Activated CD4-positive, alpha-beta T cell treated with anti-CD3 and anti-CD28 coated beads, Interleukin-2, amount 50 U/mL, for 24 hours (primary cell): ENCODE measurements around the gene CHI3L2.
A peak's percentile ranks its signal among the peaks of the same experiment; 100 is the strongest.
"Not testable (repeated sequence)": the region's sequence is repeated elsewhere in the genome, so short reads cannot be mapped to it uniquely, and the experiment has no call there.

Experiments used
- DNase-seq, 2 donors: peaks; one replicate each; pipeline ENCODE4 v3.0.0-alpha.2; 2020; ENCODE audit warnings: low read depth in 1 of 2, low spot score in 1 of 2

CHI3L2 gene

GRCh38 chr1:111201275-111202090, 26.0 kb upstream of the CHI3L2 start:
- DNase-seq, result no peak

GRCh38 chr1:111202366-111202706, 25.2 kb upstream of the CHI3L2 start:
- DNase-seq, result no peak

- DNase-seq, result no peak
Observed at GRCh38 chr1:111202707-111203623, 24.5 kb upstream of the CHI3L2 start.

- peak; percentile 59 to 78 for DNase-seq
Observed at GRCh38 chr1:111203681-111204200, 23.8 kb upstream of the CHI3L2 start.

- DNase-seq, result no peak
Observed at GRCh38 chr1:111204201-111204982, 23.1 kb upstream of the CHI3L2 start.

- DNase-seq, result no peak
Observed at GRCh38 chr1:111204983-111205713, 22.4 kb upstream of the CHI3L2 start.

- no peak for DNase-seq
Observed at GRCh38 chr1:111205714-111206050, 21.8 kb upstream of the CHI3L2 start.

- DNase-seq, result no peak
Observed at GRCh38 chr1:111208921-111209320, 18.6 kb upstream of the CHI3L2 start.

- no peak for DNase-seq
Observed at GRCh38 chr1:111209622-111210021, 17.9 kb upstream of the CHI3L2 start.

GRCh38 chr1:111211921-111212320, 15.6 kb upstream of the CHI3L2 start:
- no peak for DNase-seq

- no peak for DNase-seq
Observed at GRCh38 chr1:111212634-111213335, 14.7 kb upstream of the CHI3L2 start.

- DNase-seq, result no peak
Observed at GRCh38 chr1:111213412-111213811, 14.1 kb upstream of the CHI3L2 start.

GRCh38 chr1:111214074-111214801, 13.3 kb upstream of the CHI3L2 start:
- DNase-seq, result no peak

GRCh38 chr1:111214884-111215283, 12.6 kb upstream of the CHI3L2 start:
- no peak for DNase-seq

- DNase-seq, result not testable (repeated sequence)
Observed at GRCh38 chr1:111215285-111215684, 12.2 kb upstream of the CHI3L2 start.

GRCh38 chr1:111216751-111217150, 10.8 kb upstream of the CHI3L2 start:
- no peak for DNase-seq

GRCh38 chr1:111217183-111217910, 10.2 kb upstream of the CHI3L2 start:
- DNase-seq, result no peak

GRCh38 chr1:111218701-111219556, 8.6 kb upstream of the CHI3L2 start:
- no peak for DNase-seq
